CD4-positive, alpha-beta memory T cell (primary cell): ENCODE results near the gene EIF3J. TPM values are rescaled to one million over a fixed set of nuclear protein-coding genes. Genes with fewer than 3 reads are reported as not detected.

Experiments
- CTCF ChIA-PET: fragments of 350-600 bp; sonication (Branson Sonifier 250); formaldehyde crosslinking; loops from one replicate; lab custom pipeline; 2021; ENCODE audit warnings: inconsistent platforms; ENCODE audit not compliant: partially characterized antibody; lab: Charles Lee
- POLR2A ChIA-PET: fragments of 350-600 bp; sonication (Branson Sonifier 250); formaldehyde crosslinking; loops from one replicate; lab custom pipeline; 2021; ENCODE audit not compliant: partially characterized antibody; lab: Charles Lee
- DNase-seq, 5 donors: peaks; one replicate each; pipeline versions ENCODE4 v3.0.0 to v3.0.0-alpha.2; 2020 to 2022; ENCODE audit warnings: mixed read lengths in 1 of 5
- H3K27ac ChIP-seq: one replicate; pipeline ENCODE4 v1.7.0; 2013; ENCODE audit warnings: low read depth, low read length
- H3K27me3 ChIP-seq: 2 replicates; pipeline ENCODE4 v1.7.0; 2013; ENCODE audit warnings: mild to moderate bottlenecking, low read length, moderate library complexity; ENCODE audit not compliant: insufficient read depth
- H3K36me3 ChIP-seq: 2 replicates; pipeline ENCODE4 v1.7.0; 2013; ENCODE audit warnings: mild to moderate bottlenecking, low read length, moderate library complexity; ENCODE audit not compliant: insufficient read depth
- H3K4me1 ChIP-seq: 2 replicates; pipeline ENCODE4 v1.7.0; 2013; ENCODE audit warnings: mild to moderate bottlenecking, low read length, moderate library complexity; ENCODE audit not compliant: insufficient read depth
- H3K4me3 ChIP-seq, 2 donors: one replicate each; pipeline ENCODE4 v1.7.0; 2013; ENCODE audit warnings: low read length in 2 of 2, mild to moderate bottlenecking in 1 of 2
- H3K9me3 ChIP-seq, 2 donors: one replicate each; pipeline ENCODE4 v1.7.0; 2013; ENCODE audit warnings: low read length in 2 of 2, control low read depth in 1 of 2; ENCODE audit not compliant: control insufficient read depth in 1 of 2
- H3K27ac Mint-ChIP-seq, 7 donors: one replicate each; pipeline ENCODE4 v1.8.0; 2020 to 2021; ENCODE audit warnings: mixed read lengths in 7 of 7, mild to moderate bottlenecking in 6 of 7, inconsistent platforms in 3 of 7, moderate library complexity in 3 of 7
- H3K27me3 Mint-ChIP-seq, 2 donors: one replicate each; pipeline ENCODE4 v1.8.0; 2020 to 2021; ENCODE audit warnings: mixed read lengths in 2 of 2
- H3K36me3 Mint-ChIP-seq, 2 donors: one replicate each; pipeline ENCODE4 v1.8.0; 2020 to 2021; ENCODE audit warnings: mixed read lengths in 2 of 2, inconsistent platforms in 1 of 2, mild to moderate bottlenecking in 1 of 2
- H3K4me1 Mint-ChIP-seq, 4 donors: one replicate each; pipeline ENCODE4 v1.8.0; 2020 to 2021; ENCODE audit warnings: mixed read lengths in 4 of 4, mild to moderate bottlenecking in 1 of 4
- H3K4me3 Mint-ChIP-seq, 8 donors: one replicate each; pipeline ENCODE4 v1.8.0; 2020 to 2021; ENCODE audit warnings: mixed read lengths in 8 of 8, mild to moderate bottlenecking in 7 of 8, moderate library complexity in 6 of 8, inconsistent platforms in 3 of 8
- H3K9me3 Mint-ChIP-seq, 8 donors: one replicate each; pipeline ENCODE4 v1.8.0; 2020 to 2021; ENCODE audit warnings: mixed read lengths in 8 of 8, mild to moderate bottlenecking in 5 of 8, inconsistent platforms in 3 of 8, moderate library complexity in 1 of 8
- intact Hi-C: fragments of 100-400 bp; cut with micrococcal nuclease; formaldehyde crosslinking; loops from one replicate; pipeline ENCODE4 v1.15.1; 2023
- polyA plus RNA-seq, 2 donors: library from polyadenylated mRNA; unstranded; fragments of 300-500 nt; fragmentation: Illumina TruSeq; gene quantifications; one replicate each; pipeline ENCODE4 v1.2.3, GENCODE V29; 2021
- total RNA-seq, 2 experiments: library from RNA; stranded (reverse); gene quantifications; one replicate each; pipeline ENCODE4 v1.2.3, GENCODE V29; 2021

Gene EIF3J
- total and polyA plus RNA-seq, 4 experiments from 2014 or later = 20.4 to 76.8 (median 48.0) TPM

DNA sequence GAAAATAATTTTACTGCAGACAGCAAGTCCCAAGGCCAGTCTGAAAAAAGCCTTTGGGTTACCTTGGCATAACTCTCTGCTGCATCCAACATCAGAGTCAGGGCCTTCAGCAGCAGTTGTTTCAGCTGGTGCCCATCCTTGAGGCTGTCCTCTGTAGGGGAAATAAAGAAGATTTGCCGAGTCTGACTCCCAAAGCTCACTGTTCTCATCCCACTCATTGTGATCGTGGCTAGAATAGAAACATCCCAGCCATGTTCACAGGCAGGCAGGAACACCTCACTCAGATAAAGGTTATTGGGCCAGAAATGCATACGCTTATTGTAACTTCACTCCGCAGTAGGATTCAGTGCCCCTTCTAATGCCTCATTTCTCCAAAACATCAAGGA lies 29.2 kb downstream of the EIF3J start:
- Mint-ChIP-seq H3K27ac (peak overlapping the region in 2 of 7 donors; percentile 44 to 51), H3K4me1 (peaks cover 0 to 15% (median 4%) of the 10 kb centered on the region in 4 donors), H3K36me3 (peaks cover 59 to 81% of the 10 kb centered on the region in 2 donors), H3K4me3 (no peak overlapping the region), H3K27me3 (no peaks in the 10 kb centered on the region), H3K9me3 (peaks cover 0 to 2% (median 0%) of the 10 kb centered on the region in 8 donors)
- DNase-seq = no peak
- Histone ChIP-seq H3K4me3 (no peak overlapping the region), H3K4me1 (peaks cover 3% of the 10 kb centered on the region), H3K36me3 (peaks cover 65% of the 10 kb centered on the region), H3K27me3 (no peaks in the 10 kb centered on the region), H3K27ac (no peak overlapping the region), H3K9me3 (no peaks in the 10 kb centered on the region)
- ChIA-PET CTCF (interaction anchor here (0.5 kb wide), 1 partner anchor 11 kb away, joined by 3 read pairs; no protein-coding TSS in a partner anchor), POLR2A (interaction anchor here (1.1 kb wide), 1 partner anchor 20 kb away, joined by 6 read pairs; no protein-coding TSS in a partner anchor)
- intact Hi-C loops = no loop called here

DNA sequence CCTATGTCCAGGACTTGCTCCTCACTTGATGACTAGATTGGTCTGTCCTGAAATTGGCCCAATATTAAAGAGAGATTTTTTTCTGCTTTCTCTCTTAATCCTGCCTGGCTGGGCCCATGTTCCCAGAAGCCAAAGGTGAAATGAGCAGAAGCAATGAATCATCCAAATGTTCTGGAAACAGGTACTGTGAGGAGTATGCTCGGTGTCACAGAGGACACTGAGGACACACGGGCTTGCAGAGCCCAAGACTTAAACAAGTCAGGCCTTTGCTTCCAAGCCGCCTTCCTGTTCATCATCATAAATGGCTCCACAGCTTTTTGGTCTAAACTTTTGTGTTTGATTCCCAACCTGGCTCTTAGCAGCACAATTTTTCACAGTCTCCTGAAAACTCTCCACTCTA lies 31.4 kb downstream of the EIF3J start:
- H3K4me1 Mint-ChIP-seq = peaks cover 0 to 5% (median 0%) of the 10 kb centered on the region in 4 donors
- no peaks in the 10 kb centered on the region for H3K27me3 Mint-ChIP-seq
- ChIA-PET CTCF (interaction anchor here (0.6 to 1.6 kb wide), 3 partner anchors 11 to 143 kb away, joined by 3 to 6 read pairs (median 3); partner anchors contain the start of gene PATL2), POLR2A (no interaction called here)
- Histone ChIP-seq H3K4me3 (no peak overlapping the region), H3K9me3 (no peaks in the 10 kb centered on the region), H3K27me3 (no peaks in the 10 kb centered on the region), H3K36me3 (peaks cover 54% of the 10 kb centered on the region), H3K27ac (no peak overlapping the region), H3K4me1 (no peaks in the 10 kb centered on the region)
- peaks cover 50 to 69% of the 10 kb centered on the region in 2 donors for H3K36me3 Mint-ChIP-seq
- intact Hi-C loops = no loop called here
- H3K4me3 Mint-ChIP-seq = no peak overlapping the region
- peaks cover 0 to 2% (median 0%) of the 10 kb centered on the region in 8 donors for H3K9me3 Mint-ChIP-seq
- no peak for DNase-seq
- peak overlapping the region in 4 of 7 donors; percentile 23 to 79 (median 49) for H3K27ac Mint-ChIP-seq

DNA sequence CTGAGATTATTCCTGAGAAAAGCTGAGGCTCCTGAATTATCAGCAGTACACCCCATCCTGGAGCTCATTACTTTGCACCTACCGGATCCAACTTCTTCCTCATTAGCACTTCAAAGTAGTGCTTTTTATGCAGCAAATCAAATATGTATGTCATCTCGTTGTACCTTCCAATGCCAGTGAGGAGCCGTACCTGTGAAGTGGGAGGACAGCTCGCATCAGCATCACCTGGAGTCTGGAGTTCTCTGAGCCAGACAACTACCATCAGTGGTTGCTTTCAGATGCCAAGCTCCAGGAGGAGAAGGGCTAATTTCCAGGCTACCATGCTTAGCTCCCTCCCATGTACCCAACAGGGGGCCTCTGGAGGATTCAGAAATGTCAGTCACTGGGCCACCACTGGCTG lies 32.4 kb downstream of the EIF3J start:
- Mint-ChIP-seq H3K9me3 (peaks cover 0 to 2% (median 0%) of the 10 kb centered on the region in 8 donors), H3K27me3 (no peaks in the 10 kb centered on the region), H3K36me3 (peaks cover 47 to 62% of the 10 kb centered on the region in 2 donors), H3K27ac (peak overlapping the region in 4 of 7 donors; percentile 22 to 86 (median 60)), H3K4me1 (peaks cover 0 to 5% (median 0%) of the 10 kb centered on the region in 4 donors), H3K4me3 (no peak overlapping the region)
- Histone ChIP-seq H3K9me3 (no peaks in the 10 kb centered on the region), H3K4me3 (no peak overlapping the region), H3K27me3 (no peaks in the 10 kb centered on the region), H3K27ac (no peak overlapping the region), H3K4me1 (no peaks in the 10 kb centered on the region), H3K36me3 (peaks cover 50% of the 10 kb centered on the region)
- POLR2A ChIA-PET = interaction anchor here (0.7 kb wide), 1 partner anchor 408 kb away, joined by 3 read pairs; no protein-coding TSS in a partner anchor
- CTCF ChIA-PET = interaction anchor here (0.7 to 1.6 kb wide), 4 partner anchors 8 to 23 kb away, joined by 3 to 6 read pairs (median 4); no protein-coding TSS in a partner anchor
- intact Hi-C loops = no loop called here
- DNase-seq = no peak

DNA sequence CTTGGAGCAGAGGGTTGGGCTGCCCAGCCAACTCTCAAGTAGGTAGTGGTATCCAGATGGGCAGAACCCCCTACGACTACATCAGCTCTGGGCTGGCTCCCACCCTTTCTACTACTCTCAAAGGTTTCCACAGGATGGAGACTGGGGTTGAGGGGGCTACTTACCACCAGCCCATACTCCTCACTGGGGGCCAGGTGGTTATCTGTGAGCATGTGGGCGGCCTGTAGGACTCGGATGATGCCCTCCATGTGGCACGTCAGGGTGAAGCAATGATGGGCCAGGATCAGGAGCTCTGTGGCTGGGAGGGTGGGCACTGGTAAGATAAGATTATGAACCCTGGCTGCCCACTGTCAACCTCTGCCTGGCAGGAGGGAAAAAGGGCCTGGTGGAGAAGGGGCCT lies 33.4 kb downstream of the EIF3J start:
- peak overlapping the region in 1 of 7 donors; percentile 86 for H3K27ac Mint-ChIP-seq
- peaks cover 40% of the 10 kb centered on the region for H3K36me3 ChIP-seq
- POLR2A ChIA-PET = no interaction called here

DNA sequence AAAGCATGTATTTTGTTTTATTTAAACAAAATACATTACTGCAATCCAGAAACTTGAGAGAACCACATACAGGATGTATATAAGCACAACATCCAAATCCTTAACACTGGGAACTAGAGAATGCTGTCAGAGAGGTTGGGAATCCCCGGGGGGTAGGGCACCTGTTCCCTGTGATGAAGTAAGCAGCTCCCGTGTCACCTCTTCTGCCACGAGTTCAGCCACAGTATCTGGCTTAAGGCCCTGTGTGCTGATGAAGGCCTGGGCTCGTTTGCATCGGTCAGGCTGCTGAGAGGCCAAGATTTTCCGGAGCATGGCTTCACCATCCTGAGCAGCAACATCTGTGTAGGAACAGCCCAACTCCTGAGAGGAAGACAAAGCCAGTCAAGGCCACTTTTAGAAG lies 36.4 kb downstream of the EIF3J start:
- no peaks in the 10 kb centered on the region for H3K9me3 ChIP-seq
- ChIA-PET CTCF (interaction anchor here (9.3 kb wide), 1 partner anchor 13 kb away, joined by 97 read pairs; no protein-coding TSS in a partner anchor), POLR2A (interaction anchor here (1.1 kb wide), 1 partner anchor 27 kb away, joined by 3 read pairs; no protein-coding TSS in a partner anchor)
- no peaks in the 10 kb centered on the region for H3K27me3 ChIP-seq
- no peak overlapping the region for H3K4me3 ChIP-seq
- intact Hi-C loops = no loop called here
- peaks cover 17% of the 10 kb centered on the region for H3K36me3 ChIP-seq
- H3K4me3 Mint-ChIP-seq = no peak overlapping the region
- peaks cover 3% of the 10 kb centered on the region for H3K4me1 ChIP-seq
- H3K27ac ChIP-seq = no peak overlapping the region
- H3K9me3 Mint-ChIP-seq = no peaks in the 10 kb centered on the region
- no peaks in the 10 kb centered on the region for H3K27me3 Mint-ChIP-seq
- peaks cover 24 to 43% of the 10 kb centered on the region in 2 donors for H3K36me3 Mint-ChIP-seq
- H3K4me1 Mint-ChIP-seq = peaks cover 5 to 17% (median 10%) of the 10 kb centered on the region in 4 donors
- no peak for DNase-seq
- no peak overlapping the region for H3K27ac Mint-ChIP-seq

More for the DNA sequence above, 33.4 kb downstream of the EIF3J start:
- no peaks in the 10 kb centered on the region for H3K9me3 Mint-ChIP-seq
- H3K4me3 Mint-ChIP-seq = no peak overlapping the region
- intact Hi-C loops = no loop called here
- no peaks in the 10 kb centered on the region for H3K27me3 Mint-ChIP-seq
- no peaks in the 10 kb centered on the region for H3K27me3 ChIP-seq
- H3K36me3 Mint-ChIP-seq = peaks cover 43 to 62% of the 10 kb centered on the region in 2 donors
- H3K4me1 Mint-ChIP-seq = peaks cover 4 to 10% (median 4%) of the 10 kb centered on the region in 4 donors
- no peak overlapping the region for H3K4me3 ChIP-seq
- H3K9me3 ChIP-seq = no peaks in the 10 kb centered on the region
- CTCF ChIA-PET = interaction anchor here (0.6 kb wide), 1 partner anchor 39 kb away, joined by 3 read pairs; no protein-coding TSS in a partner anchor
- no peaks in the 10 kb centered on the region for H3K4me1 ChIP-seq
- H3K27ac ChIP-seq = no peak overlapping the region
- DNase-seq = no peak

DNA sequence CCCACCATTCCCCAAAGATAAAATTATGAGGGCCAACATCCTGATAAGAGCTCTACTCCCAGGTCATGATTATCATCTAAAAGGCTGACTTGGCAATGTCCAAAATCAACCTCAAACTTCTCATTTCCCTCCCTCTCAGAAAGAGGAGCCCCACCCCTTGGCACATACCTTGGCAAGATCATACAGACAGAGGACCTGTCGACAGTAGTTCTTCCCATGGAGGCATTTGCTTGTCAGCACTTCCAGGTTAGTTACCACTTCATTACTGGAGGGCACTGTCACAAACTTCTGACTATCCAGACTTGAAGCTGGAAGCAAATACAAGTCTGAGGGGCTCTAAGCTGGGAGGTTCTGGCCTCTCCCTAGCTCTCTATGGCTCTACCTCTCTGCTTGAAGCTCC lies 37.8 kb downstream of the EIF3J start:
- Histone ChIP-seq H3K4me3 (no peak overlapping the region), H3K27ac (no peak overlapping the region), H3K36me3 (peaks cover 14% of the 10 kb centered on the region), H3K4me1 (peaks cover 14% of the 10 kb centered on the region), H3K9me3 (no peaks in the 10 kb centered on the region), H3K27me3 (no peaks in the 10 kb centered on the region)
- Mint-ChIP-seq H3K36me3 (peaks cover 20 to 38% of the 10 kb centered on the region in 2 donors), H3K9me3 (no peaks in the 10 kb centered on the region), H3K4me1 (peaks cover 9 to 25% (median 15%) of the 10 kb centered on the region in 4 donors), H3K27ac (peak overlapping the region in 6 of 7 donors; percentile 34 to 86 (median 82)), H3K27me3 (no peaks in the 10 kb centered on the region), H3K4me3 (no peak overlapping the region)
- ChIA-PET CTCF (interaction anchor here (1.1 to 9.3 kb wide), 6 partner anchors 12 to 461 kb away, joined by 3 to 97 read pairs (median 4); partner anchors contain the start of gene SPG11), POLR2A (interaction anchor here (2.0 kb wide), 1 partner anchor 29 kb away, joined by 6 read pairs; no protein-coding TSS in a partner anchor)
- no peak for DNase-seq
- intact Hi-C loops = loop anchor here (5.0 kb wide), 2 partner anchors 88 to 348 kb away; partner anchors contain the start of gene SPG11

DNA sequence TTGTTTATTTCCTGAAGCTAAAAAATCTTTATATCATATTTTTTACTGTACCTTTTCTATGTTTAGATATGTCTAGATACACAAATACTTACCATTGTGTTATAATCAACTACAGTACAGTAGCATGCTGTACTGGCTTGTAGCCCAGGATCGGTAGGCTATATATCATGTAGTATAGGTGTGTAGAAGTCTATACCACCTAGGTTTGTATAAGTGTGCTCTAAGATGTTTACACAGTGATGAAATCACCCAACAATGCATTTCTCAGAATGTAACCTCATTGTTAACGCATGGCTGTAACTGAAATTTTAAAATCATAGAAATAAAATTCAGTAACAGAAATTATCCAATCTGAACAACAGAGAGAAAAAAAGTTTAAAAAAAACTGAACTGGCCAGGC lies 43.2 kb downstream of the EIF3J start:
- Mint-ChIP-seq H3K4me1 (peaks cover 12 to 35% (median 25%) of the 10 kb centered on the region in 4 donors), H3K36me3 (peaks cover 25 to 38% of the 10 kb centered on the region in 2 donors), H3K27me3 (no peaks in the 10 kb centered on the region), H3K4me3 (no peak overlapping the region), H3K27ac (no peak overlapping the region), H3K9me3 (no peaks in the 10 kb centered on the region)
- ChIA-PET POLR2A (interaction anchor here (1.1 to 2.8 kb wide), 6 partner anchors 84 to 209 kb away, joined by 3 to 27 read pairs (median 5); partner anchors contain the start of genes B2M, PATL2, SPG11 and TRIM69), CTCF (interaction anchor here (0.7 to 9.3 kb wide), 7 partner anchors 7 to 190 kb away, joined by 3 to 97 read pairs (median 4); partner anchors contain the start of genes PATL2 and TRIM69)
- peaks cover 14% of the 10 kb centered on the region for H3K4me1 ChIP-seq
- H3K4me3 ChIP-seq = no peak overlapping the region
- peaks cover 6% of the 10 kb centered on the region for H3K36me3 ChIP-seq
- DNase-seq = no peak
- no peaks in the 10 kb centered on the region for H3K9me3 ChIP-seq
- no peaks in the 10 kb centered on the region for H3K27me3 ChIP-seq
- H3K27ac ChIP-seq = no peak overlapping the region
- intact Hi-C loops = no loop called here
